IgD-negative memory B cell (primary cell): ENCODE data around the gene PEX5L. TPM values are rescaled to one million over a fixed set of nuclear protein-coding genes. Genes with fewer than 3 reads are reported as not detected.
"Not testable (repeated sequence)": the region's sequence is repeated elsewhere in the genome, so short reads cannot be mapped to it uniquely, and the experiment has no call there.

ENCODE experiments used
- H3K27ac Mint-ChIP-seq, 3 donors: one replicate each; pipeline ENCODE4 v1.8.0; 2020 to 2022; ENCODE audit warnings: mild to moderate bottlenecking in 3 of 3, mixed read lengths in 3 of 3, moderate library complexity in 1 of 3
- H3K27me3 Mint-ChIP-seq: one replicate; pipeline ENCODE4 v1.8.0; 2021; ENCODE audit warnings: mixed read lengths
- H3K36me3 Mint-ChIP-seq: one replicate; pipeline ENCODE4 v1.8.0; 2020; ENCODE audit warnings: mild to moderate bottlenecking, mixed read lengths
- H3K4me1 Mint-ChIP-seq, 3 donors: one replicate each; pipeline ENCODE4 v1.8.0; 2020 to 2022; ENCODE audit warnings: mixed read lengths in 3 of 3, mild to moderate bottlenecking in 1 of 3
- H3K4me3 Mint-ChIP-seq, 4 donors: one replicate each; pipeline ENCODE4 v1.8.0; 2020 to 2022; ENCODE audit warnings: mild to moderate bottlenecking in 4 of 4, mixed read lengths in 4 of 4, moderate library complexity in 3 of 4
- H3K9me3 Mint-ChIP-seq, 3 donors: one replicate each; pipeline ENCODE4 v1.8.0; 2020 to 2021; ENCODE audit warnings: mixed read lengths in 3 of 3, mild to moderate bottlenecking in 1 of 3
- polyA plus RNA-seq: library from polyadenylated mRNA; unstranded; fragments of 300-500 nt; fragmentation: Illumina TruSeq; gene quantifications from one replicate; pipeline ENCODE4 v1.2.3, GENCODE V29; 2021

The PEX5L gene, protein sequence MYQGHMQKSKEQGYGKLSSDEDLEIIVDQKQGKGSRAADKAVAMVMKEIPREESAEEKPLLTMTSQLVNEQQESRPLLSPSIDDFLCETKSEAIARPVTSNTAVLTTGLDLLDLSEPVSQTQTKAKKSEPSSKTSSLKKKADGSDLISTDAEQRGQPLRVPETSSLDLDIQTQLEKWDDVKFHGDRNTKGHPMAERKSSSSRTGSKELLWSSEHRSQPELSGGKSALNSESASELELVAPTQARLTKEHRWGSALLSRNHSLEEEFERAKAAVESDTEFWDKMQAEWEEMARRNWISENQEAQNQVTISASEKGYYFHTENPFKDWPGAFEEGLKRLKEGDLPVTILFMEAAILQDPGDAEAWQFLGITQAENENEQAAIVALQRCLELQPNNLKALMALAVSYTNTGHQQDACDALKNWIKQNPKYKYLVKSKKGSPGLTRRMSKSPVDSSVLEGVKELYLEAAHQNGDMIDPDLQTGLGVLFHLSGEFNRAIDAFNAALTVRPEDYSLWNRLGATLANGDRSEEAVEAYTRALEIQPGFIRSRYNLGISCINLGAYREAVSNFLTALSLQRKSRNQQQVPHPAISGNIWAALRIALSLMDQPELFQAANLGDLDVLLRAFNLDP
- not detected for polyA plus RNA-seq

DNA sequence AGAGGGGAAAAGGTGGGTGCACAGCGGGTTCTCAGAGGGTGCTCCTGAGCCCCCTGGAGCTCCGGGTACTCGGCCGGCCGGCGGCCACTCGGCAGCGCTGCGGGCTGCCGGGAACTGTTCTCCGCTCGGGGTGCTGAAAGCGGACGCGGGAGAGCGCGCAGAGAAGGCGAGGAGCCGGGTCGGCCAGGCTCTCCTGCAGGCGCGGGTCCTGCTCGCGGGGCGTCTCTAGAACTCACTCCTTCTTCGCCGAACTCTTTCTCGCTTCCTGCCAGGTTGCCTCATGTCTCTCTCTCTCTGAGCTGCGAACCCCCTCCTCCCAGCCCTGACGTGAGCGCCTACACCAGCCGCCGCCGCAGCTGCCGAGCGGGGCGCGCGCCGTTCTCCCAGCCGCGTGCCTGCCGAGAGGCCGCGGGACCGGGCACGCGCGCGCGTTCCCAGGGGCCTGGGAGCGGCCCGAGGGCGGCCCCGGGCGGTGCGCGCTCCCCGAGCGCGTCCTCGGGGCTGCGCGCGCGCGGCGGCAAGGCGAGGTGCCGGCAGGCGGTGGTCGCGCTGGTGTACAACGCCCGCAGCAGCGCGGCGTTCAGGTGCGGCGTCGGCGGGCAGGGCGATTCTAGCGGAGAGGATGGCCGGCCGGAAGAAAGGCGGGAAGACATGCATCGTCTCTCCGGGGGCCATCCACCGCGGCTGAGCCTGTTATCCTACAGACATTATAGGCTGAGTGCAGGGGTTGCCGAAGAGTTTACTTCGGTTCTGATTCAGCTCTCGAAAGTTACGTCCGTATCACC is at the start of gene PEX5L:
TSS of gene PEX5L (minus strand) at position 267 of the 785 bp plus-strand sequence. CDS start 338 bp downstream, outside the sequence.
- peaks cover 36% of the 10 kb centered on the region for H3K27me3 Mint-ChIP-seq

DNA sequence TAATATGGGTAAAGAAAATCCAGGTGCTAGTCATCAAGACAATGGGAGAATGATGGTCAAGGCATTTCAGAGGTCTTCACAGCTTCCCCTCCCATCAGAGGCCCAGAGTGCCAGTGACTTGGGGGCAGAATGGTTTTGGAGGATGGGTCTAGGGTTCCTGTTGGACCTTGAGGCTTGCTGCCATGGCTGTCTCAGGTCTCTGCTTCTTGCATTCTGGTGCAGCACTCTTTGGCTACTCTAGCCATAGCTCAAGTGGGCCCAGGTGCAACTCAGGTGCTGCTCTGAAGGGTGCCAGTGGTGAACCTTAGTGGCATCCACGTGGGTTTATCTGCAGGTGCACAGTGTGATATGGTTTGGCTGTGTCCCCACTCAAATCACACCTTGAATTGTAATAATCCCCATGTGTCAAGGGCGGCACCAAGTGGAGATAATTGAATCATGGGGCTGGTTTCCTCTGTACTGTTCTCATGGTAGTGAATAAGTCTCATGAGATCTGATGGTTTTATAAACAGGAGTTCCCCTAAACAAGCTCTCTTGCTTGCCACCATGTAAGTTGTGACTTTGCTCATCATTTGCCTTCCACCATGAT is 48.5 kb upstream of the PEX5L start:
- Mint-ChIP-seq H3K4me3 (no peak overlapping the region), H3K4me1 (no peaks in the 10 kb centered on the region), H3K9me3 (peaks cover 0 to 17% (median 4%) of the 10 kb centered on the region in 3 donors), H3K36me3 (no peaks in the 10 kb centered on the region), H3K27me3 (no peaks in the 10 kb centered on the region), H3K27ac (no peak overlapping the region)

More for the DNA sequence above, at the start of gene PEX5L:
- peak within 1 kb of the TSS in 3 of 4 donors; percentile 22 to 68 (median 28) for H3K4me3 Mint-ChIP-seq
- no peak within 1 kb of the TSS for H3K27ac Mint-ChIP-seq
- peaks cover 6 to 14% (median 10%) of the 10 kb centered on the region in 3 donors for H3K4me1 Mint-ChIP-seq
- H3K9me3 Mint-ChIP-seq, result peaks cover 0 to 4% (median 2%) of the 10 kb centered on the region in 3 donors
- H3K36me3 Mint-ChIP-seq, result no peaks in the 10 kb centered on the region

DNA sequence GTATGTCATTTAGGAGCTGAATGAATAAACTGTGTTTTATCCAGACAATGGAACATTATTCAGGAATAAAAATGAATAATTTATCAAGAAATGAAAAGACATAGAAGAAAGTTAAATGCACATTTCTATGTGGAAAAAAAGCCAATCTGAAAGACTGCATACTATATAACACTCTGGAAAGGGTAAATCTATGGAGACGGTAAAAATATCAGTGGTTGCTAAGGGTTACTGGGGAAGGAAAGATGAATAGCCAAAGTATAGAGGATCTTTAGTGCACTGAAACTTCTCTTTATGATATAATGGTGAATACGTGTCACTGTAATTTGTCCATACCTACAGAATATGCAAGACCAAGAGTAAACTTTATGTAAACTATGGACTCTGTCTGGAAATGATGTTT is 46.0 kb upstream of the PEX5L start:
- Mint-ChIP-seq H3K27ac (no peak overlapping the region), H3K9me3 (peaks cover 0 to 10% (median 4%) of the 10 kb centered on the region in 3 donors), H3K27me3 (no peaks in the 10 kb centered on the region), H3K4me3 (no peak overlapping the region), H3K4me1 (no peaks in the 10 kb centered on the region), H3K36me3 (no peaks in the 10 kb centered on the region)

DNA sequence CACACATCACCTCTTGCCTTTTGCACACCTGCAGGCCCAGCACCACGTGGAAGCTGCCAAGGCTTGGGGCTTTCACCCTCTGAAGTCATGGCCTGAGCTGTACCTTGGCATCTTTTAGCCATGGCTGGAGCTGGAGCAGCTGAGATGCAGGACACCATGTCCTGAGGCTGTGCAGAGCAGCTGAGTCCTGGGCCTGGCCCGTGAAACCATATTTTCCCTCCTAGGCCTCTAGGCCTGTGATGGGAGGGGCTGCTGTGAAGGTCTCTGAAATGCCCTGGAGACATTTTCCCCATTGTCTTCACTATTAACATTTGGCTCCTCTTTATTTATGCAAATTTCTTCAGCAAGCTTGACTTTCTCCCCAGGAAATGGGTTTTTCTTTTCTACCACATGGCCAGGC is 41.9 kb upstream of the PEX5L start:
- no peak overlapping the region for H3K27ac Mint-ChIP-seq
- H3K4me1 Mint-ChIP-seq, result no peaks in the 10 kb centered on the region
- peaks cover 0 to 5% (median 5%) of the 10 kb centered on the region in 3 donors for H3K9me3 Mint-ChIP-seq
- H3K4me3 Mint-ChIP-seq, result no peak overlapping the region
- no peaks in the 10 kb centered on the region for H3K36me3 Mint-ChIP-seq
- no peaks in the 10 kb centered on the region for H3K27me3 Mint-ChIP-seq

DNA sequence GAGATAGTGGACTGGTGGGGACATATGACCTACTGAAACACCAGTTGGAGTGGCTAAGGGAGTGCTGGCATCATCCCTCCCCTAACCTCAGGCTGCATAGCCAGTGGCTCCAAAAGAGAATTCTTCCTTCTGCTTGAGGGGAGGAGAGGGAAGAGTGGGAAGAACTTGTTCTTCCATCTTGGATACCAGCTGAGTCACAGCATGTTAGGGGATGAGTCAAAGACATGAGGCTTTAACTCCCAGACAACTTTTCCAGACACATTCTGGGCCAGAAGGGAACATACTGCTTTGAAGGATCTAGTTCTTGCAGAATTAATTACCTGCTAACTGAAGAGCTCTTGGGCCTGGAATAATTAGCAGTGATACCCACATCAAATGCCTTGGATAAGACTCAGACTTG is 36.8 kb upstream of the PEX5L start:
- Mint-ChIP-seq H3K9me3 (peaks cover 0 to 5% (median 0%) of the 10 kb centered on the region in 3 donors), H3K36me3 (no peaks in the 10 kb centered on the region), H3K27ac (no peak overlapping the region), H3K4me3 (no peak overlapping the region), H3K27me3 (no peaks in the 10 kb centered on the region), H3K4me1 (peaks cover 0 to 1% (median 0%) of the 10 kb centered on the region in 3 donors)

DNA sequence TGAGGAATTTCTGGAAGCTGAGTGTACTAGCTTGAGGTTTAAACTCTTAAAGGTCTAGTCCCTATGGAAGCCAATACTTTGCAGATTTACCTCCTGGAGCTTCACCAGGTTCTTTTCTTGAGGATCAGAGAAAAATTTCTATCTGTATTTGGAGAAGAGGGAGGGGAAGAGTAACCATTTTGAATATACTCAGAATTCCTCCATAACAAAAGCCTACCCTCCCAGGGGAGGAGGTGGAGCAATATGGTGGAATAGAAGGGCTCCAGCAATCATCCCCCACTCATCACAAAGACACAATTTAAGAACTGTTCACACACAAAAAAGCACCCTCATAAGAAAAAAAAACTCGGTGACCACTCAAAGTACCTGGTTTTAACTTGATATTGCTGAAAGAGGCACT is 36.0 kb upstream of the PEX5L start:
- H3K9me3 Mint-ChIP-seq, result peaks cover 0 to 5% (median 0%) of the 10 kb centered on the region in 3 donors
- H3K4me1 Mint-ChIP-seq, result peaks cover 0 to 1% (median 0%) of the 10 kb centered on the region in 3 donors
- no peak overlapping the region for H3K4me3 Mint-ChIP-seq
- no peaks in the 10 kb centered on the region for H3K27me3 Mint-ChIP-seq
- no peaks in the 10 kb centered on the region for H3K36me3 Mint-ChIP-seq
- H3K27ac Mint-ChIP-seq, result no peak overlapping the region

DNA sequence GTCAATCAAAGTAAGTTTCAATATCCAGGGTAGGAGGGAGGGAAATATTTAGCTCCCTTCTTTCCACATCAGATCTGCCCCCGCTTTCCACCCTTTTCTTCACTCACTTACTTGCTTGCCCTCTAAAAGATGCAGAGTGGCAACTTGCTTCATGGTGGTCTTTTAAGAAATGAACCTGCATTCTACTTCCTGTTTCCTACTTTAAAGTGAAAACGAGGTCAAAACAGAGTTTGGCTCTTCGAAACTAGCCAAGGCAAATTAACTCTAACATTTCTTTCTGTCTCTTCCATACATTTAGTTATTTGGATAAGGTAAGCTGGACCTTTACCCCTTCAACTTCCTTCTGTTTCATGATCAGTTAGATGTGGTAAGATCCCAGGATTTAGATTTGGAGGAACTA is 34.2 kb upstream of the PEX5L start:
- Mint-ChIP-seq H3K4me1 (peaks cover 0 to 1% (median 0%) of the 10 kb centered on the region in 3 donors), H3K9me3 (no peaks in the 10 kb centered on the region), H3K27ac (no peak overlapping the region), H3K4me3 (no peak overlapping the region), H3K36me3 (no peaks in the 10 kb centered on the region), H3K27me3 (no peaks in the 10 kb centered on the region)

DNA sequence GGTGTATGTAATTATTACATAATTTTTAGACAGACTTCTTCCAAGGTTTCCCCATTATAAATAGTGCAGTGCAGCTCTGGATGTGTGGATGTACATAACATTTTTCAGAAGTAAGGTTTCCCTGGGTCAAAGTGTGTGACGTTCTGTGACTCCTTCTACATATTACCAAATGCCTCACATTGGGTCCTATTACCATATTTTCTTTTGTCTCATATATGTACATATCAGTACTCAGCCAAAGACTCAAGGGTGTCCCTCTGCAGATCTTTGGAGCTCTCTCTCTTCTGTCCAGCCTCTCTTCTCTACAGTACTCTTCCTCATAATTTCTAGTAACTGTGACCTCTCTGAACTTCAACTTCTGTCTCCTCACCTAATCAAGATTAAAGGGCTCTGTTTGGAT is 31.3 kb upstream of the PEX5L start:
- Mint-ChIP-seq H3K4me3 (no peak overlapping the region), H3K36me3 (no peaks in the 10 kb centered on the region), H3K27me3 (no peaks in the 10 kb centered on the region), H3K27ac (no peak overlapping the region), H3K9me3 (no peaks in the 10 kb centered on the region), H3K4me1 (peaks cover 0 to 1% (median 0%) of the 10 kb centered on the region in 3 donors)

DNA sequence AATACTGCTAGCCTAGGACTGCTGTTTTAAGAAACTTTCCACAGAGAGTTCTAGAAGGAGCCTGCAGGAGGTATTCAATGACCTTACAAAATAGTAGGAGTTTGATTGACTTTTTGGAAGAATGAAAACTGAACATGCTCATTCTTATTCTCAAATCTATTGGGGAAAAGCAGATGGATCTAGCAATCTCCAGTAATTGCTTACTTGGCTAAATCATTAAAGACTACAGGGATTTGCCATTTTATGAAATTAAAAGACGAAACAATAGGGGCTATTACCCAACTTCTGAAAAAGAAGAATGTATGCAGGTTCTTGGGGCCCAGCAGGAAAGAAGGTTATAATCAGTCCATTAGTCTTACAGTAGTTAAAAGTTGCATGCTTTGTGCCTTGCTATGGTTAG is 29.9 kb upstream of the PEX5L start:
- H3K4me1 Mint-ChIP-seq, result peaks cover 0 to 1% (median 0%) of the 10 kb centered on the region in 3 donors
- H3K4me3 Mint-ChIP-seq, result no peak overlapping the region
- H3K36me3 Mint-ChIP-seq, result no peaks in the 10 kb centered on the region
- no peak overlapping the region for H3K27ac Mint-ChIP-seq
- H3K27me3 Mint-ChIP-seq, result no peaks in the 10 kb centered on the region
- H3K9me3 Mint-ChIP-seq, result no peaks in the 10 kb centered on the region

DNA sequence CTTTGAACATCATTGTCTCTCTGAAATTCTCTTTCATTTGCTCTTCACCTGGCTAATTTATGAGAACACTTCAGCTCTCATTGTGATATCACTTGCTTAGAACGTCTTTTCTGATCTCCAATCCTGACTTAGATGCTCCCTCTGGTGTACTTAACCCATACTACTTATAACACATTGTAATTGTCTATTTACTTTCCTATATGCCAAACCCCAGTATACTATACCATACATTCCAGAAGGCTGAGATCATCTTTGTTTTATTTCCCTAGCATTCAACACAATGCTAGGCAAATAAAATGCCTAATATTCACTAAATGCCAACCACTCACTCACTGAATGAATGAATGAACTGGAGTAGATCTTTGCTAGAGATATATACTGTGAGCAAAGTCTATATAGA is 27.0 kb upstream of the PEX5L start:
- Mint-ChIP-seq H3K27ac (no peak overlapping the region), H3K27me3 (no peaks in the 10 kb centered on the region), H3K36me3 (no peaks in the 10 kb centered on the region), H3K4me1 (no peaks in the 10 kb centered on the region), H3K9me3 (no peaks in the 10 kb centered on the region), H3K4me3 (no peak overlapping the region)

DNA sequence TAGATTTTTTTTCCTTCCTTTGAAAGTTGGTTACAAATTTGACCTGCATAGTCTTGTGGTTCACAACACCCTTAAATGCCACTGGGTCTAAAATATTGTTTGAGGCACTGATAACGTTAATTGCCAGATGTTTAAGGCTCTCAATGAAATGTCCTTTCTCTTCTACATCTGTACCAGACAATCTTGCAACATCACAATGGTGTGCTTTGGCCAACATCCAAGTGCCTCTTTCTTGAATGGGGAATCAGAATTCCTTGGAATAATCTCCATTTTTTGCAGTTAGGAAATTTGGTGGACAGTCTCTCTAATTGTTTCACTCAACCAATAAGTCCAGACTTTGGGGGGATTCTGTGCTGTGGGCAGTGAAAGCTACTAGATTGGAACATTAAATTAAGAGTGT is 26.0 kb upstream of the PEX5L start:
- Mint-ChIP-seq H3K9me3 (peaks cover 0 to 1% (median 0%) of the 10 kb centered on the region in 3 donors), H3K4me3 (no peak overlapping the region), H3K27ac (no peak overlapping the region), H3K27me3 (no peaks in the 10 kb centered on the region), H3K36me3 (no peaks in the 10 kb centered on the region), H3K4me1 (no peaks in the 10 kb centered on the region)

DNA sequence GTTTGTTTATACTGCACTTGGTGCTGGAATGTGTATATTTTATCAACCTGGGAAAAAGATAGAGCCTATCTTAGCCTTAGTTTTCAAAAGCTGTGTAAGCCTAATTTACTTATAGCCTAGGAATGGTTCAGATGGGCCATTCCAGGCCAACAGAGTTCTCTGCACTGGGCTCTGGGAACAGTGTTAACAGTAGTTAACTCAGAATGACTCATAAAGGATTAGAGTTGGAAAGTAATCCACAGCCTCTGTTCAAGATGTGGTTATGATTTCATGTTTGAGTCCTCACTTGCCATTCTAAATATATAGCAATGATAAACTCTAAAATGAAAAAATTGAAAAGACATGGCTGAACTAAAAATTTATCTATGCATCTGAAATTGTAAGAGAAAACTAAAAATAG is 22.6 kb upstream of the PEX5L start:
- Mint-ChIP-seq H3K4me3 (no peak overlapping the region), H3K36me3 (no peaks in the 10 kb centered on the region), H3K27me3 (no peaks in the 10 kb centered on the region), H3K4me1 (no peaks in the 10 kb centered on the region), H3K9me3 (peaks cover 0 to 1% (median 0%) of the 10 kb centered on the region in 3 donors), H3K27ac (no peak overlapping the region)

DNA sequence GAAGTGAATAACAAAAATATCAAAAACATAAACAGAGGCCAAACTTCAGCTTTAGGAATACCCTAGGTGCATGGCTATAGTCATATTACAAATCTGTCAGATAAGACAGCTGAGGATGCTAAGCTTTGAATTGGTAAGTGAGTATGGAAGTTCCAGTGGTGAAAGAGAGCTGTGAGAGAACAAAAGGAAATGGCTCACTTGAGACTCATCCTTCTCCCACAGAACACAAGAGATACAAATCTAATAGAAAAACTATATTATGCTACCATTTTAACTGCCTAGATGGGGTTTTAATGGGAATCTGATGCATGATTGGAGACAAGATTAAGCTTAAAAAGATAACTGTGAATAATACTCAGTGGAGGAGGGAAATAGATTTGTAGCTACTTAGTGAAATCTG is 21.5 kb upstream of the PEX5L start:
- no peak overlapping the region for H3K27ac Mint-ChIP-seq
- peaks cover 0 to 1% (median 0%) of the 10 kb centered on the region in 3 donors for H3K9me3 Mint-ChIP-seq
- no peak overlapping the region for H3K4me3 Mint-ChIP-seq
- no peaks in the 10 kb centered on the region for H3K4me1 Mint-ChIP-seq
- H3K36me3 Mint-ChIP-seq, result no peaks in the 10 kb centered on the region
- H3K27me3 Mint-ChIP-seq, result no peaks in the 10 kb centered on the region

DNA sequence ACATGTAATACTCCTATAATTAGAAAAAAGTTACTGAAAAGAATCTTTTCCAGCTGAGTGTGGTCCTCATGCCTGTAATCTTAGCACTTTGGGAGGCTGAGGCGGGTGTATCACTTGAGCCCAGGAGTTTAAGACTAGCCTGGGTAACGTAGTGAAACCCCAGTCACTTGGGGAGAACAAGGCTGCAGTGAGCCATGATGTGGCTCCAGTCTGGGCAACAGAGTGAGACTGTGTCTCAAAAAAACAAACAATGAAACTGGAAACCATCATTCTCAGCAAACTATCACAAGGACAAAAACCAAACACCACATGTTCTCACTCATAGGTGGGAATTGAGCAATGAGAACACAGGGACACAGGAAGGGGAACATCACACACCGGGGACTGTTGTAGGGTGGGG is 18.9 kb upstream of the PEX5L start:
- H3K4me1 Mint-ChIP-seq, H3K4me3 Mint-ChIP-seq, H3K36me3 Mint-ChIP-seq, H3K27me3 Mint-ChIP-seq, H3K27ac Mint-ChIP-seq, H3K9me3 Mint-ChIP-seq: not testable (repeated sequence)

DNA sequence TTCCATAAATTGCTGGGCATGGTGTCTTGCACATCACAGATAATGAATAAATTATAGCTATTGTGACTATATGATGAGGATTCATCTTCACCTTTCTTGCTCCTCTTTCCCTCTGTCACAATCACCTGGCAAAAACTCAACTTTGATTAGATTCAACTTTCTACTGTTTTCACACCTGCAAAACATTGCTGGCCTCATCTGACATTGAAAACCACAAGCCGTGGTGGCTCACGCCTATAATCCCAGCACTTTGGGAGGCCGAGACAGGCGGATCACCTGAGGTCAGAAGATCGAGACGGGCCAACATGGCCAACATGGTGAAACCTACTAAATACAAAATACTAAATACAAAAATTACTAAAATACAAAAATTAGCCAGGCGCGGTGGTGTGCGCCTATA is 12.7 kb upstream of the PEX5L start:
- no peak overlapping the region for H3K4me3 Mint-ChIP-seq
- no peak overlapping the region for H3K27ac Mint-ChIP-seq
- peaks cover 0 to 2% (median 0%) of the 10 kb centered on the region in 3 donors for H3K9me3 Mint-ChIP-seq
- H3K4me1 Mint-ChIP-seq, result no peaks in the 10 kb centered on the region
- no peaks in the 10 kb centered on the region for H3K27me3 Mint-ChIP-seq
- H3K36me3 Mint-ChIP-seq, result no peaks in the 10 kb centered on the region
